Vagina (tissue), 2 donors: ENCODE data around the gene PIEZO1.

Source experiments
- POLR2A ChIP-seq, 2 donors: fragments of 450-650 bp; IDR thresholded peaks; one replicate each; pipeline ENCODE4 v1.6.1; 2017; ENCODE audit warnings: antibody characterized with exemption in 2 of 2, mild to moderate bottlenecking in 2 of 2, moderate library complexity in 2 of 2
- POLR2AphosphoS5 ChIP-seq, 2 donors: sonication (generic); formaldehyde crosslinking; IDR thresholded peaks; one replicate each; pipeline ENCODE4 v1.9.0; 2017; ENCODE audit warnings: antibody characterized with exemption in 2 of 2, mild to moderate bottlenecking in 2 of 2, low read depth in 1 of 2; ENCODE audit not compliant: insufficient read depth in 1 of 2
- TF ChIP-seq, protein P1 (sequence below), 3 experiments: fragments of 450-650 bp in 2 of 3; fragments of 200-600 bp in 1 of 3; sonication (generic) in 1 of 3; IDR thresholded peaks; one replicate each; pipeline ENCODE4 v1.5.1; 2017 to 2019; ENCODE audit warnings: antibody characterized with exemption in 3 of 3, mild to moderate bottlenecking in 2 of 3, moderate library complexity in 2 of 3

DNA sequence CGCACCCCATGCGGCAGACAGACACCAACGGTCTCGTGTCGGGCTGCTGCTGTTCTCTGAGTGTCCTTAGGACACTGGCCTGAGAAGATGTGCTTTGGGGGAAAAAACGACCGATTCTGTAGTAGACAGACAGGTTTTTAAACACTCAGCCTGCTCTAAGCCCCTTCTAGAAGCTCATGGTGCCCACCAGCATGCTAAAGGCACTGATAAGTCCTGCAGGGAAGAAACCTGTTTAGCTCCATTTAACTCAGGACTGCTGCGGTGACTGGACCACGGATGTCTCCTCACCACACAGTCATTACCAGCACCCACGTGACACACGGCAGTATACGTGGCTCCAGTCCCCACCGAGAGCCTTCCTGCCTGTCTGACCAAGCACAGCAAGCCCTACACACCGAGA, 45.8 kb upstream of the PIEZO1 start:
- TF ChIP-seq, protein P1, sequence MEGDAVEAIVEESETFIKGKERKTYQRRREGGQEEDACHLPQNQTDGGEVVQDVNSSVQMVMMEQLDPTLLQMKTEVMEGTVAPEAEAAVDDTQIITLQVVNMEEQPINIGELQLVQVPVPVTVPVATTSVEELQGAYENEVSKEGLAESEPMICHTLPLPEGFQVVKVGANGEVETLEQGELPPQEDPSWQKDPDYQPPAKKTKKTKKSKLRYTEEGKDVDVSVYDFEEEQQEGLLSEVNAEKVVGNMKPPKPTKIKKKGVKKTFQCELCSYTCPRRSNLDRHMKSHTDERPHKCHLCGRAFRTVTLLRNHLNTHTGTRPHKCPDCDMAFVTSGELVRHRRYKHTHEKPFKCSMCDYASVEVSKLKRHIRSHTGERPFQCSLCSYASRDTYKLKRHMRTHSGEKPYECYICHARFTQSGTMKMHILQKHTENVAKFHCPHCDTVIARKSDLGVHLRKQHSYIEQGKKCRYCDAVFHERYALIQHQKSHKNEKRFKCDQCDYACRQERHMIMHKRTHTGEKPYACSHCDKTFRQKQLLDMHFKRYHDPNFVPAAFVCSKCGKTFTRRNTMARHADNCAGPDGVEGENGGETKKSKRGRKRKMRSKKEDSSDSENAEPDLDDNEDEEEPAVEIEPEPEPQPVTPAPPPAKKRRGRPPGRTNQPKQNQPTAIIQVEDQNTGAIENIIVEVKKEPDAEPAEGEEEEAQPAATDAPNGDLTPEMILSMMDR (IDR thresholded peaks at IDR 0.05), result no peak
- TF ChIP-seq POLR2A (IDR thresholded peaks at IDR 0.05) (no peak), POLR2AphosphoS5 (IDR thresholded peaks at IDR 0.05; ENCODE audit: insufficient read depth in 1 of 2, low read depth in 1 of 2) (no peak)
